ENCODE results near the gene CACNB2.

The CACNB2 gene

DNA sequence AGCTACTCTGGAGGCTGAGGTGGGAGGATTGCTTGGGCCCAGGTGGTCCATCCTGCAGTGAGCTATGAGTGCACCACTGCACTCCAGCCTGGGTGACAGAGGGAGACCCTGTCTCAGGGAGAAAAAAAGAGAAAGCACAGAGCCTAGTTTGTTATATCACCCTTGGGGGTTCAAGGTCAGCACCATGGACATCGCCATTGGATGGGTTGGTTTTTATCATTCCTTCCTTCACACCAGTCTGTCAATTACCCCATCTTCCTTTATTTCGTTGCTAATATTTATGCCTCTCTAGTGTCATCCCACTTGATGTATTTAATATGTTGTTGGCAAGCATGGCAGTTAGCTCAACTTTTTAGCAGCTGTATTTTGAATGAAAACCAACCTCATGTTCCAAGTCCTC is 328.9 kb downstream of the CACNB2 start:
- DNase-seq: no peak

DNA sequence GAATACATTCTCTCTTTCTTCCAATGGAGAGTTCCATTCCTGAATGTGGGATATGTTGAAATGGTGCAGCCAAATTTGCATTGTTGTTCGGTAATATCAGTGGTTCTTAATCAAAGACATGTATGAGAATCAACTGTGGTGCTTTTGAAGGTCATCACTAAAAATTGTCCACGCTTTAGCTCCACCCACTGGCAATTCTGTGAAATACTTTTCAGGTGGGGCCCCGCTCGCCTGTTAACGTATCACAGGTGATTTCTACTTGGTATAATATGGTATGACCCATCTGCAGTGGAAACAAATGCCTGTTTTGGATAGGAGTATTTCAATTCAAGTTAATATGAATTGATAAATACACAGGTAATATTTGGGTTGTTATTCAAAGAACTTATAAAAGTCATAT is 332.8 kb downstream of the CACNB2 start:
- no peak for DNase-seq

DNA sequence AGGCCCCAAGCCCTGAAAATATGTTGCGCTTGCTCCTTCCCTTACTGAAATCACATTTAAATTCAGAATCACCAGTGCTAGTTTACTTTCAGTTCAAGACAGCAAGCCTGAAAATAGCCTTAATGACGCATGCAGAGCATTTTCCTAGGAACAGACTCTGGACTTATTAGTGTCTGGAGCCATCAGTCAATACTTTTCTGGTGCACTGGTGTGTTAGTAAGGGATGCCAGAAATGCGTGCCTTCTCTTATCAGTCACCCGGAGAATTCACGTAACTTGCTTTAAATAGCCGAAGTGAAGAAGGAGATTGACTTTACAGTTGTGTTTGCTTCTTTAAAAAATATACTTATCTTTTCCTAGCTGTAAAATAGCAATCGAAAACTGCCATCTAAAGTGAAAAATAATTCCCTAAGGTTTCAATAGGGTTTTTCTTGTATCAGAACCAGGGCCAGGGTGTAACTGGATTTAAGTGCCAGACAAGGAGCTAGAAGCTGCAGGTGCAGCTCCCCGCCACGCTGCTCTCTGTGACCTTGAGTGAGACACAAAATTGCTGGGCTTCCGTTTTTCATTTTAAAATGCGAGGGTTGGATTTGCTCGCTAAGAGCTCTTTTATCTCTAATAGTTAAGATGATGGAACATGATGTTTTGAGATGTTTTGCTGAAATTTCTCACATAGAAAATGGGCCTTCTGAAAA is 333.3 kb downstream of the CACNB2 start:
- no peak for DNase-seq

DNA sequence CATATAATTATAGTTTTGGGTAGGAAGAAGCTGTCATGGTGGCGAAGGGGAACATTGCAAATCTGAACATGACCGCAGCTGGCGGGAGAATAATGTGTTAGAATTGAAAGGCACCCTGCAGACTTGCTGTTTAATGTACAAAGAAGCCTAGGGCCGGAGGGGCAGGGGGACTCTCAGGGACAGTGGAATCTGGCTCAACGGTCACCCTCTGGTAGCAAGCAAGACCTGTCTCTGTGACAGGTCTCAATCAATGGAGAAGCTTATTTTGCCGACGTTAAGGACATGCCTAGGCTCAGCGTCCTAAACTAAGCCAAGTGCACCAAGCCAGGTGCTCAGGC is 333.9 kb downstream of the CACNB2 start:
- DNase-seq: no peak

DNA sequence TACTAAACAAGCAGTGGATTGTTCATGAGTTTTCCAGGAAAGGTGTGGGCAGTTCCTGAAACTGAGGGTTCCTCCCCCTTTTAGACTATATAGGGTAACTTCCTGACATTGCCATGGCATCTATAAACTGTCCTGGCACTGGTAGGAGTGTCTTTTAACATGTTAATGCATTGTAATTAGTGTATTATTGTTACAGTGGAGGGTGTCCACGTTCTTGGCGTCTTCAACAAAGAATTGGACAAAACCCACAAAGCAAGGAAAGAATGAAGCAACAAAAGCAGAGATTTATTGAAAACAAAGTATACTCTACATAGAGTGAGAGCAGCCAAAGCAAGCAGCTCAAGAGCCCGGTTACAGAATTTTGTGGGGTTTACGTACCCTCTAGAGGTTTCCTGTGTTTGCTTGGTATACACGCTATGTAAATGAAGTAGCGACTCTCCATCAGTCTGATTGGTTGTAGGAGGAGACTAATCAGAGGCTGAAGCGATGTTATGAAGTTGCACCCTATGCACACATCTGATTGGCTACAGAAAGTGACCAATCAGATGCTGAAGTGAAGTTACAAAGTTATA is 335.9 kb downstream of the CACNB2 start:
- DNase-seq: no peak

DNA sequence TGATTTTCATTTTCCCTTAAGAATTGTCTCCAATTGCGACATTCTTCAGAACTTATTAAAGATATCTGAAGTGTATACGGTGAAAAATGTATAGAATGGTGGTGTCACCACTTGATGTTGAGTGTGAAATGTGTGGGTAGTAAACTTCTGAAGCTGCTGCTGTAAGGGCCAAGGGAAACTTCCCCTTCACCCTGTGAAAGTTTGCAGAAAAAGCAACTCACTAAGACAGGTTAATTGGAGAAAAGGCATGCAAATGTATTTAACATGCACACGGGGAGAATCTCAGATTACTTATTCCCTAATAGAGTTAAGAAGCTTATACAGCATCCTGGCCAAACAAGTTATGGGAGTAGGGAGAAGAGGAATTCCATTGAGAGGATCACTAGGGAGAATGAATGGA is 338.1 kb downstream of the CACNB2 start:
- no peak for DNase-seq

DNA sequence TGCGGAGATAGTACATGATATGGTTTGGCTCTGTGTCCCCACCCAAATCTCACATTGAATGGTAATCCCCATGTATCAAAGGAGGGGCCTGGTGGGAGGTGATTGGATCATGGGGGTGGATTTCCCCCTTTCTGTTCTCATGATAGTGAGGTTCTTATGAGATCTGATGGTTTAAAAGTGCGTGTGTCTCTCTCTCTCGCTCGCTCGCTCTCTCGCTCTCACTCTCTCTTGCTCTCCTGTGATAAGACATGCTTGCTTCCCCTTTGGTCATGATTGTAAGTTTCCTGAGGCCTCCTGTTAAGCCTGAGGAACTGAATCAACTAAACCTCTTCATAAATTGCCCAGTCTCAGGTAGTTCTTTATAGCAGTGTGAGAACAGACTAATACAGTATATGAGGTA is 339.3 kb downstream of the CACNB2 start:
- no peak for DNase-seq

DNA sequence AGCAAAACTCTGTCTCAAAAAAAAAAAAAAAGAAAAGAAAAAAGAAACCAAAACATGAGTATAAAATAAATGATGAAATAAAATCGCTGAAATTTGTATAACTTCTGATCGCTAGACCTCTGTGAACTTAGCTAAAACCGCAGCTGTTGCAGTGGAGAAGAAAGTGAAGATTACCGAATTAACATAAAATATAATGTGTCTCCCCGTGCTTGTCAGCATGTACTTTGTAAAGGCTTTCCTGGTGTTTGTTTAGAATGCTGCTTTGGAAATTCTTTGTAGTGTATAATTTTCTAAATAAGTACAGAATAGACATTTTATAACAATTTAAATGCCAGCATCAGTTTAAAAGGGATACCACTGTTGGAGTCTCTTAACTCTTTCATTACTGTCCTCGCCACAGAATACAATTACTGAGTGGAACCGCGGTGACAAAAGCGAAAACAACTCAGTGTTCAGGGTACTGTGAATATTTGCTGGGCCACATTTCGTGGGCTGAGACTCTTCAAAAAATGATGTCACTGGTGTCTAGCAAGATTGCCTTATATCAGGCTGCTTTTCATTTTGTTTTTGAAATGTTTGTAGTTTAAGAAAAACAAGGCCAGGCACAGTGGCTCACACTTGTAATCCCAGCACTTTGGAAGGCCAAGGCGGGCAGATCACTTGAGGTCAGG is 343.4 kb downstream of the CACNB2 start:
- no peak for DNase-seq

DNA sequence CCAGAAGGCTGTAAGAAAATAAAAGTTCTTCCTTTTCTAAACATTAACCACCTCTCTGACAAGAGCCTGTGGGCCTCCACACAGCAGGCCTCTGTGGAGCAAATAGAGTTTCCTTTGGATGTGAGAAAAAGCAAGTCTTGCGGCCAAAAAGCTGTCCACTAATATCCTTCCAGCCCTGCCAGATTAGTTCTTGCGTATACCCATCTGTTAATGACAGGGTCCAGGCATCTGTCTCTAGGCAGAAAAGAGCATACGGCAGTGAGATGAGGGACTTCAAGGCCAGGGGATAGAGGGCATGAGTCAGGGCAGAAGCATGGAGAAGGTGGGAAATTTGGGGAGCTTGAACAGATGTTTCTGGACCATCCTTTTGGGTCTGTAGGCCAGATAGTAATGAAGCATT is 346.2 kb downstream of the CACNB2 start:
- no peak for DNase-seq

DNA sequence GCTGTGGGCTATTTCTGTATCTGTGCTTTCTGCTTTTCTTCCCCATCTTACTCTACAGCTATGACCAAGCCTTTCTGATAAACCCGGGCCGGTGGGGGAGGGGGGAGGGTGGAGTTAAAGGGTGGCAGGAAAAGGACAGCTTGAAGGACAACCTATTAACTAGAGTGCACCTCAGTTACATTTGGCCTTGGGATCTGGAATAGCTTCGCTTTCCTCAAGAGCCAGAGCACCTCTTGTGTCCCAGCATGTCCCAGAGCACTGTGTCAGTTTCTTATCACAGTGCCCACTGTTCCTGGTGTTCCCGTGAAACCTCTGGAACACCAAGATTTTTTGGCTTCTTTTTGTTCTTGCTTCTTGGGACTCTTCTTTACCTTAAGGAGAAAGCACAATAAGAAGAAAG is 350.5 kb downstream of the CACNB2 start:
- no peak for DNase-seq

DNA sequence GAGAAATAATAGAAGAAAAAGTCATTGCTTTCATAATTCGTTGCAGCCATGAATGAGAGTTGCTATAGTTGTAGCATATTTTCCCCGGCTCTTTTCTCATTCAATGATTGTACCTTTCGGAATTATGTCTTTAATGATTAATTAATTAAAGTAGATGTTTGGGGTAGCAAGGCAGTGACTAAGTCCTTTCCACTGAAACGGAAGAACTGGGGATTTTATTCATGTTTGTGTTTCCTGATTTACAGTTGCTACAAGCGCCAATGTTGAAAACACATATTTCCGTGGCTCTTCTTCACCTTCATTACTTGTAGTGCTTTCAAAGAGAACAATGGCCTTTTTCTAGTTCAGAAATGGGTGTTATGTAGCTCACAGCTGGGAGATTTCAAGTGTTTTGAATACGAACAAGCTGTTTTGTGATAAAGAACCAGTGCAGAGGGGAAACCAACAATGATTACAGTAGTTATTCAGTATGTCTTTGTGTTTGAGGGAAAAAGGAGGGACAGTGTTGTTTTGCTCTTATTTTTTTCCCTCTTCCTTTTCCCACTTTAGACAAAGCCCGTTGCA is 357.7 kb downstream of the CACNB2 start:
- no peak for DNase-seq

DNA sequence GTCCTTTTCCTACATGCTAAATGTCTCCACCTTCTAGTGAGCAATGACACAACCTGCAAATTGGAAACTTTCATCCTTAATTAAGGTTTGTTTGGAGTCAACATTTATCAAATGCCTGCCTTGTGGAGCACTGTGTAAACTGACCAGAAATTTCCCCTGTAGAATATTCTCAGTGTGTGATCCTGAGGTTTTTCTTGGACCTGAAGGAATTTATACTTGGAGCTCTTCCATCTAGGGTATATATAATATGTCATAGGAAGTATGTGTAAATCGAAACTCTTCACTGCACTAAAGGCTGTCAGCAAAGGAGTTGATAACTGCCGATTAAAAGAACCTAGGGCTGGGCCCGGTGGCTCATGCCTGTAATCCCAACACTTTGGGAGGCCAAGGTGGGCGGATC is 358.8 kb downstream of the CACNB2 start:
- DNase-seq: no peak

DNA sequence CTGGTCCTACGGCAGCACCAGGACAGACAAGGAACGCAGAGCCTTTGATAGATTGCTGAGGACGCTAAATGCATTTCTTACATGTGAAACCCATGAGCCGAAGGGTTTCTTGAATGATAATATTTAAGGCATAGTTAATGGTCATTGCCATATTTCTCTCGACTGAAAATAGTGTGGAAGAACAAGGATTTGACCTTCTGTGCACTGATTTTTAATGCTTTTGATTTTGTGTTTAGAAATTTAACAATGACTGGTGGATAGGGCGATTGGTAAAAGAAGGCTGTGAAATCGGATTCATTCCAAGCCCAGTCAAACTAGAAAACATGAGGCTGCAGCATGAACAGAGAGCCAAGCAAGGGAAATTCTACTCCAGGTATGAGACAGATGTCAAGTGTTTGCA is 360.4 kb downstream of the CACNB2 start:
- no peak for DNase-seq

DNA sequence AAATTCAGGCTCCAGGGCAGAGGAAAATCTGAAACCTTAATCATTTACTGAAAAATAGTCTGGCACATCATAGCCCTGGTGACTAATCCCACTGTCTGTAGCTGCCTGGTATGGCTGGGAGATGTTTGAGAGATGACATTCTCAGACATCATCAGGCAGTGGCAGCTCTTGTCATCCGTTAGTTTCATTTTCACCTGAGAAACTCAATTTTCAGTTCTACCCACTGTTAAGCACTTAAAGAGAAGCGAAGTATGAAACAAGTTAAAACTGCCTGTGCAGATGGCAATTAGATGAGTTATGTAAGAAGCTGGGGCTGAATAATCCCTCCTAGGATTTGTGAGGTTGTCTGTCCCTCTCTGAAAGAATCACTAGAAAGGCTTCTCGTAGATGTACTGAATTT is 361.0 kb downstream of the CACNB2 start:
- DNase-seq: no peak

DNA sequence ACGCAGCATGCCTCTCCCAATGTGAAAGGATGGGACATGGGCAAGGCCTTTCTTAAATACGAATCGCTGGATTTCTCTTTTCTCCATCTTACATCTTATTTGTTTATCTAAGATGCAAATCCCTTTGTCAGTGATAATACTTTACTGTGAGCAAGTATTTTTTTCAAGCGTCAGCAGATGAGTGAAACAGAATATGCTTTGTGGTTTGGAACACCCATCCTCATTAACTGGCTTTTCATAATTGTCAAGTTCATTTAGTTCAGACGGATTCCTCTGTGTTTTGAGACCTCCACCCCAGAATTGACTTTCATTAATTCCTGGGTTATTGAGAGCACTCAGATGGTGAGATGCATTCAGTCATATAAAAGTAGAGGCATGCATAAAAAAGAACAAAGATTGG is 361.4 kb downstream of the CACNB2 start:
- DNase-seq: no peak

DNA sequence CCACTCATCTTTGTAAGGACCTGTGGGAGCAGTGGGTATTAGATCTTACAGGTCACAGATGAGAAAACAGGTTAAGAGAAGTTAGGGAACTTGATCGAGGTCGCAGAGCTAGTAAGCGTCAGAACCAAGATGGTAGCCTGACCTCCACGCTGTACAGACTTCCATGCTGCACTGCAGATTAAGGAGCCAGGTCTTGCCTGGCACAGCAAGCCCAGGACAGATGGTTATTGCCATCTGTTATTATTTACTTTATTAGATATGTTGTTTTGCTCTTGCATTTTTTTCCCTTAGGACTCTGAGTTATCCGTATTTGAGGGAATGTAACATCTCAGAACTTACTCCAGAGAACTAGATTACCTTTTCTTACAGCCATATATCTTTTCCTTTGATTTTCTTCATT is 363.9 kb downstream of the CACNB2 start:
- no peak for DNase-seq

DNA sequence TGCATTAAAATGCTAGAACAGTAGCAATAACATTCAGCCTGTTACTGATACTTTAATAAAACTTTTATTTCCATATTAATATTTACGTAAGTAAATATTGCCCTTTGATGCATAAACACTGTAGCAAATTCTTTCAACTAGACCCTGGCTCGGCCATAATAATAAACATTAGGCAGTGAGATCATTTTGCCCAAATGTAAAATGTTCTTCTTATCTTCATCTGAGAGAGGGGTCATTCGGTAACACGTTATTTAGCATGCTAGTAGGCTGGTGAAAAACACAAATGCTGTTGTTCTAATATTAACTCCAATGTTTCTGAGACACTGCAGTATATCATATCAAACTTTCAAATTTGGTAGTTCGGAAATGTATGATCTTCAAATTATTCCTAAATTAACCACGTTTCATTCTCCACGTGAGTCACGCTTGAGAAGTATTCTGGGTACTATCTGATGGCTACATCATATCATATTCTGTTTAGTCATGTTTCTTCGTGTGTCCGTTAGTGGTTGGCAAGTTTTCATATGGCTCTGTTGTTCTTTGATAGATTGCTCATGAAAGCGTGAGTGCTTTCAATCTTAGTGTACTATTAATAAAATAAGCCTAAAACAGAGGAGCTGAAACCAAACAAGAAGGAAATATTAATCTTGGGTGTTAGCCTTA is 365.4 kb downstream of the CACNB2 start:
- DNase-seq: no peak

DNA sequence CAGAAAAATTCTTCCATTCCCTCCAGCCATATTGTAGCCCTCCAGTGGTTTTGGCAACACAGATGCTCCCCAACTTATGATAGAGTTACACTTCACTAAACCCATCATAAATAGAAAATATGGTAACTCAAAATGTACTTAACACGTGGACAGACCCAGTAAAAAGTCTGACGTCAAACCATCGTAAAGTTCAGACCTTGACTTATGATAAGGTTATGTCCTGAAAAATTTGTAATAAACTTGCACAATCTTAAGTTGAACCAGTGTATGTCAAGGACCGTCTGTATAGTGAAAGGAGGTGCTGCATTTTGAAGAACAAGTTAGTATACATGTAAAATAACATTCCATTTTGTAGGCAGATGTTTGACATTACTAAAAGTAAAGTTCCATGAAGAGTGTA is 368.4 kb downstream of the CACNB2 start:
- DNase-seq: no peak

DNA sequence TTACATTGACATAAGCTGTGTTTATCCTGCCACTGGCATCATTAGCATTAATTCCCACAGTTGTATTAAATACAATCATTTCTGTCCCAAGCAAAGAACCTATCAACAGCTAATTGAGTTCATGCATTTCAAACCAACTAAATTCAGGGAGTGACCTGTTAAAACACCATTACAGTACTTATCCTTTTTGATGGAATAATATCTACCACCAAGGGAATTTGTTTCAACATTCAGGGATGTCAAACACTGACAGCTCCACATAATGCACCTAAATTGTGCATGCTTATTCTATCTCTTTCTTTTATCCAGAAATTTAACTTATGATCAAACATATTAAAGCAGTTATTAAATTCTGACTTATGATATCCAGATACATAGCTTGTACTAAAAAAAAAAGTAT is 374.3 kb downstream of the CACNB2 start:
- DNase-seq: no peak

DNA sequence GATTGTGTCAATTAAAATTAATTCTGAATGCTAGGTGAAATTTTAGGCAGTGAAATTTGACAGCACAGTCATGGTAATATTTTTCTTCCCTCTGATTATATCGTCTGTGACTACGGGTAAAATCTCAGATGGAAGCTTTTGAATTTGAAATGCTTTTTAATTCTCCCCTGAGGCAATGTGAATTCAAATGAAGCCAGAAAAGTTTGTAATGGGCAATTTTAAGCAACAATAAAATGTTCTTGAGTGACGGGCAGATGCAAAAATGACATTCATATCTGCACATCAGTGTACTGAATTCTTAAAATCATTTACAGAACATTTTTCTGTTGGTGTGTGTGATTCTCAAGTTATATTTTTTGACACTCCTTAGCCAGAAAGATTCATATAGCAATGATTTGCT is 376.6 kb downstream of the CACNB2 start:
- DNase-seq: no peak

DNA sequence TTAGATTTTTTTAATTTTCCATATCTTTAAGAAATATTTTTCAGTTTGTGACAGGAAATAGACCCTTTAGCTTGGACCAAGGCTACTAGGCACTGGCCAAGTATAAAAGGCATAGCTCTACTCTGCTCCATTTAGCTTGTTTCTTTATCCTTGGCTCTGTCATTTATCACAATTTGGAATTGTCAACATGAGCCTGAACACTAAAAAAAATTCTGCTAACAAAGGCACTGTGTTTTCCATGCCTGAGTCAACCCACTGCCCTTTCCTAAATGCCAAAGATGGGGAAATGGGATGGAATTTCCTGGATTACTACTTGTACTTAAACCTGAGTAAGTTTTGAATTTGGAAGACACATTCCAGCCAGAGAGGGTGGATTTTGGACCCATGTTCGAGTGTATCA is 382.8 kb downstream of the CACNB2 start:
- DNase-seq: no peak

DNA sequence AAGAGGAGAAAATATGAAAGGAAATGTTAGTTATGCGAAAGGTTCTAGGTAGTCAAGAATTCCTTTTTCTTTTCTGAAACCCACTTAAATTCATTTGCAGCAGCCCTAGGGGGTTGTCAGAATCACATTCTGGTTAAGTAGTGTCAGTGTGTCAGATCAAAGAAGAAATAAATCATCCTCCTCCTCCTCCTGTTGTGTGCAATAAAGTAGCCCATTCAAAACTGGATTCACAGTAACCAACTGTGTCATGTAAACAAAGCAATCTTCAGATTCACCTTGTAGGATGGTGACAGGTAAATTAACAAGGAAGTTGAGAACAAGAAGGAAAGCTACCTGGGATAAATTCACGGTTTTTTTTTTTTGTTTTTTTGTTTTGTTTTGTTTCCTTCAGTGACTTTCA is 383.6 kb downstream of the CACNB2 start:
- DNase-seq: no peak

DNA sequence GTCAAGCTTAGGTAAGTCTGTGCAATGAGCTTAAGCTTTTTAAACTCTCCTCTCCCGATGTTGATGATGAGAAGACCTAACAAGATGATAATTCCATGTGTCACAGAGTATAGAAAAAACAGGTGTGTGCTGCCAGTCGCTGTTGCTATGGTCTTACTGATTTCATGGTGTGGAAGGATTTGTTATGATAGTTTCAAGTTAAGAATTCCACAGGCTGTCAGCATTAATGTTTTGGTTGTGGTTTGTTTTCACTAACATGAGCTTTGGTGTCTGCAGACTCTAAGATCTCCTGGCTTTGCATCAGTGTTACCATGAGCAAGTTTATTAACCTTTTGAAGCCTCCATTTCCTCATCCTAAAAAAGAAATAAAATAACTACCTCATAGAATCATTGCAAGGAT is 387.5 kb downstream of the CACNB2 start:
- no peak for DNase-seq

DNA sequence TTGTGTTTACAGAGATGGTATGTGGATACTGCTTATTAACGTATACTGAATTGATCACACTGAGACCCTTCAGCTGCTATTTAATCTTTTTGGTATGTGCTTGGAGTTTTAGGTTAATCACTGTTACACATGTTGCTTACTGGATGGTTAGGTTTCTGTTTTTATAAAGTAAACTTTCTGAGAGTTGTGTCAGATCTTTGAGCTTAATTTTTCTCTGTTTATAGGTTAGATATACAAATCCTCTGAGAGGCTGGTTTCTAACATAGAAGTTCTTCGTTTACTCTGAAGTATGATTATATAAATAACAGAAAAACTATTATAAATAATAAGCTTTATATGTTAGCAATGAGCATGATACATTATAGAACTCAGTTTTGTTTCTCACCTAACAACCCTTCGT is 388.1 kb downstream of the CACNB2 start:
- no peak for DNase-seq
